ENCODE measurements around the gene DNAH7.
"Not testable (repeated sequence)": the region's sequence is repeated elsewhere in the genome, so short reads cannot be mapped to it uniquely, and the experiment has no call there.

Gene DNAH7

DNA sequence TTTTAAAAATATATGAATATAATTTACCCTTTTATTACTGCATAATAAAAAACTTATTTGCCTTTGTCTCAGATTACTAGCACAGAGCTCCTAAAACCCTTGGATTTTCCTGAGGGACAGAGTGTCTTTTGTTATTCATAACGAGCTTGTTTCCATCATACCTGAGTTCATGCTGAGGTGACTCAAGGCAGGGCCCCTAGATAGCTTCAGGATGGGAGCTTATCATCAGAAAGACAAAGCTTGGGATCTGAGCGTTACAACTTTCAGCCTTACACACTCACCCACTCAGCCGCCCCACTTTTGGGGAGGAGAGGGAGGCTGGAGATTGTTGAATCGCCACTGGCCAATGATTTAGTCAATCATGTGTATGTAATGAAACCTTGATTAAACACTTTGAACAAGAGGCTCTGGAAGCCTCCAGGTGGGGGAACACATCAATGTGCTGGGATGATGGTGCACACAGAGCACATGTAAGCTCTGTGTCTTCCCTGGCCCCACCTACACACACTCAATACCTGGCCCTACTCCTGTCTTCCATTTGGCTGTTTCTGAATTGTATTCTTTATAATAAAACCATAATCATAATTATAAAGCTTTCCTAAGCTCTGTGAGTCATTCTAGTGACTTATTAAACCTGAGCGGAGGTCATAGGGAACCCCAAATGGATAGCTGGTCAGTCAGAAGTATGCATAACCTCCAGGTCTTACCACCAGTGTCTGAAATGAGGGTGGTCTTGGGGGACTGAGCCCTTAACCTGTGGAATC is 28.5 kb upstream of the DNAH7 start:
- no peak overlapping the region for H3K27ac Mint-ChIP-seq
- peaks cover 4% of the 10 kb centered on the region for H3K36me3 Mint-ChIP-seq (ENCODE audit: insufficient read depth)
- ATAC-seq (replicated peaks) (no peak), DNase-seq (no peak)
- H3K9me3 Mint-ChIP-seq, result no peaks in the 10 kb centered on the region
- no peaks in the 10 kb centered on the region for H3K27me3 Mint-ChIP-seq
- H3K4me3 Mint-ChIP-seq, result no peak overlapping the region
- H3K4me1 Mint-ChIP-seq (ENCODE audit: low read depth in 2 of 2), result peaks cover 5 to 11% of the 10 kb centered on the region in 2 donors

DNA sequence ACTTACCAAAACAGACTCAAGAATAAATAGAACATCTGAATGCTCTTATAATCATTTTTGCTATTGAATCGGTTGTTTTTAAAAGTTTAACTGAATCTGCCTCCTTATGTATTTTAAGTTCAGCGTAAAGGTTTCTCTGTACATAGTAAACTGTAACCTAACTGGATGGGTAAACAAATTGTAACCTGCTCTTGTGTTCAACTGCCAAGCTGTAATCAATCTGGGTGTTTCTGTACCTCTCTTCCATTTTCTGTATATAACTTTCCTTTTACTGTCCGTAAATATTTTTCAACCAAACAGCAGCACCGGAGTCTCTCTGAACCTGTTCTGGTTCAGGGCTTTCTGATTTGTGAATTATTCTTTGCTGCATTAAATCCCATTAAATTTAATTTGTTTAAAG is 27.6 kb upstream of the DNAH7 start:
- no peak overlapping the region for H3K4me3 Mint-ChIP-seq
- H3K9me3 Mint-ChIP-seq, result no peaks in the 10 kb centered on the region
- no peak overlapping the region for H3K27ac Mint-ChIP-seq
- H3K27me3 Mint-ChIP-seq, result no peaks in the 10 kb centered on the region
- H3K36me3 Mint-ChIP-seq (ENCODE audit: insufficient read depth), result no peaks in the 10 kb centered on the region
- H3K4me1 Mint-ChIP-seq (ENCODE audit: low read depth in 2 of 2), result peaks cover under 1 to 5% of the 10 kb centered on the region in 2 donors
- ATAC-seq (replicated peaks) (no peak), DNase-seq (no peak)

DNA sequence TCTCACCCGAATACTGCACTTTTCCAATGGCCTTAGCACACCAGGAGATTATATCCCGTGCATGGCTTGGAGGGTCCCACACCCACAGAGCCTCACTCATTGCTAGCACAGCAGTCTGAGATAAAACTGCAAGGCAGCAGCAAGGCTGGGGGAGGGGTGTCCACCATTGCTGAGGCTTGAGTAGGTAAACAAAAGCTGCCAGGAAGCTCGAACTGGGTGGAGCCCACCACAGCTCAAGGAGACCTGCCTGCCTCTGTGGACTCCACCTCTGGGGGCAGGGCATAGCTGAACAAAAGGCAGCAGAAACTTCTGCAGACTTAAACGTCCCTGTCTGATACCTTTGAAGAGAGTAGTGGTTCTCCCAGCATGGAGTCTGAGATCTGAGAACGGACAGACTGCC is 20.8 kb upstream of the DNAH7 start:
- not testable (repeated sequence) for DNase-seq; H3K27ac Mint-ChIP-seq; H3K36me3 Mint-ChIP-seq (ENCODE audit: insufficient read depth); H3K4me3 Mint-ChIP-seq; ATAC-seq (replicated peaks); H3K27me3 Mint-ChIP-seq; H3K9me3 Mint-ChIP-seq
- peaks cover 16 to 18% of the 10 kb centered on the region in 2 donors for H3K4me1 Mint-ChIP-seq (ENCODE audit: low read depth in 2 of 2)

DNA sequence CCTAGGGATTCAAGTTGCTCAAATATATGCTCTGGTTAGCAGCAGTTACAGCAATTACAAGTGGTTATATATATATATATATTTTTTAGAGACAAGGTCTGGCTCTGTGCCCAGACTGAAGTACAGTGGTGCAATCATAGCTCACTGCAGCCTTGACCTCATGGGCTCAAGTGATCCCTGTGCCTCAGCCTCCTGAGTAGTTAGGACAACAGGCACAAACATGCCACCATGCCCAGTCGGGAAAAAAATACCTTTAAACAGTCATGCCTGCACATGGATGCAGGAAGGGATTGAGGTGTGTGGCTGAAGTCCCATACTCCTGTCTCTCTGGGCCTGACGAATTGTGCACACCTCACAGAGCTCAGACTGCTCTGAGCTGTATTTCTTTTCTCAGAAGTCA is 19.6 kb upstream of the DNAH7 start:
- Mint-ChIP-seq H3K36me3 (ENCODE audit: insufficient read depth) (no peaks in the 10 kb centered on the region), H3K4me1 (ENCODE audit: low read depth in 2 of 2) (peaks cover 16 to 18% of the 10 kb centered on the region in 2 donors), H3K4me3 (no peak overlapping the region), H3K27ac (no peak overlapping the region), H3K9me3 (peaks cover 0 to 3% of the 10 kb centered on the region in 2 donors), H3K27me3 (no peaks in the 10 kb centered on the region)
- no peak for DNase-seq
- no peak for ATAC-seq (replicated peaks)

DNA sequence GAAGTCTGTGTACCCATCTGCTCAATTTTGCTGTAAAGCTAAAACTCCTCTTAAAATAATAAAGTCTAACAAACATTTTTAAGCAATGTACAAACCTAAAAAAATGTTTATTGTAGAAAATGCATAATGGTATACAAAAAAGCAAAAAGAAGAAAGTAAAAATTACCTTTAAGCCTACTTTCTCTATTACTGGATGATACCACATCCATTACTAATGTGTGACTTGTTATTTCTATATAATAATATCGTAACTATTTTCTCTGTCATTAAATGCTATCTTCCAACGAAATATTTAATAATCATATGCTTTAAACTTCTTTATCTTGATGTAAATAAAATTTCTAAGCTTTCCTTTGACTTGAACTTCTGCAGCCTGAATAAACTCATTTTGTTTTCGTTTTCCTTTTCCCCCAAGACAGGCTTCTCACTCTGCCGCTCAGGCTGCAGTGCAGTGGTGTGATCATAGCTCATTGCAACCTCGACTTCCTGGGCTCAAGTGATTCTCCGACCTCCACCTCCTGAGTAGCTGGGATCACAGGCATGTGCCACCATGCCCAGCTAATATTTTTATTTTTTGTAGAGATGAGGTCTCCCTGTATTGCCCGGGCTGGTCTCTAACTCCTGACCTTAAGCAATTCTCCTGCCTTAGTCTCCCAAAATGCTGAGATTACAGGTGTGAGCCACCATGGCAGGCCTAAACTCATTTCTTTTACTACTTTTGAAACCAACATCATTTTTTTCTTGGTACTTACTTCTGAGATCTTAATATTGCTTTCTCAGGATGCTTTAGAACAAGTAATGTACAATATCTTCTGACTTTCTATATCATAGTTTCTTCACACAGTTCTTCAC is 18.1 kb upstream of the DNAH7 start:
- ATAC-seq (replicated peaks) (peak; percentile 37), DNase-seq (no peak)
- H3K27ac Mint-ChIP-seq, result peak overlapping the region in 1 of 2 donors; percentile 17
- peaks cover 0 to 3% of the 10 kb centered on the region in 2 donors for H3K9me3 Mint-ChIP-seq
- no peaks in the 10 kb centered on the region for H3K27me3 Mint-ChIP-seq
- H3K4me1 Mint-ChIP-seq (ENCODE audit: low read depth in 2 of 2), result peaks cover 18 to 20% of the 10 kb centered on the region in 2 donors
- H3K36me3 Mint-ChIP-seq (ENCODE audit: insufficient read depth), result no peaks in the 10 kb centered on the region
- peak overlapping the region in 1 of 2 donors; percentile 48 for H3K4me3 Mint-ChIP-seq

DNA sequence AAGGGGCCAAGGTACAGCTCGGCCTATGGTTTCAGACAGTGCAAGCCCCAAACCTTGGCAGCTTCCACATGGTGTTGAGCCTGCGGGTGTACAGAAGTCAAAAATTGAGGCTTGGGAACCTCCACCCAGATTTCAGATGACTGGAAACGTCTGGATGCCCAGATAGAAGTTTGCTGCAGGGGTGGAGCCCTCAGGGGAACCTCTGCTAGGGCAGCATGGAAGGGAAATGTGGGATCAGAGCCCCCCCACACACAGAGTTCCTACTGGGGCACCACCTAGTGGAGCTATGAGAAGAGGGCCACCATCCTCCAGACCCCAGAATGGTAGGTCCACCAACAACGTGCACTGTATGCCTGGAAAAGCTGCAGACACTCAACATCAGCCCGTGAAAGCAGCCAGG is 15.0 kb upstream of the DNAH7 start:
- DNase-seq (no peak), ATAC-seq (replicated peaks) (no peak)
- no peak overlapping the region for H3K4me3 Mint-ChIP-seq
- no peak overlapping the region for H3K27ac Mint-ChIP-seq
- peaks cover 9 to 23% of the 10 kb centered on the region in 2 donors for H3K4me1 Mint-ChIP-seq (ENCODE audit: low read depth in 2 of 2)
- no peaks in the 10 kb centered on the region for H3K9me3 Mint-ChIP-seq
- H3K27me3 Mint-ChIP-seq, result no peaks in the 10 kb centered on the region
- no peaks in the 10 kb centered on the region for H3K36me3 Mint-ChIP-seq (ENCODE audit: insufficient read depth)

DNA sequence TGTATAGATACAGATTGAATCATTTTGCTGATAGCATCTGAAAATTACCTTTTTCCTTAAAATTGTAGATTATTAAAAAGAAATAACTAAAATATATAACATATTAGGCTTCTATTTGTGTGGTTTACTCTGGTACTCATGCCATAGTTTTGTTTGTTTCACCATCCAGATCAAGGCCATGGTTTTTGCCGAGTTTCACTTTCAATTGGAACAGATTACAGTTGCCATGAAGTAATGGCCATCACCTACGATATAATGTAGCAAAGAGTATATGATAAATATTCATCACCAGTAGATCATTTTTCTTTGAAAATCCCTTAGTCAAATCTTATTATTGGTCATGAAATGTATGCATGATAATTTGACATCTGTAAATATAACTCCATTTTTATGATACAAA is 11.9 kb upstream of the DNAH7 start:
- Mint-ChIP-seq H3K27ac (peak overlapping the region; percentile 0 to 73), H3K36me3 (ENCODE audit: insufficient read depth) (no peaks in the 10 kb centered on the region), H3K27me3 (no peaks in the 10 kb centered on the region), H3K4me1 (ENCODE audit: low read depth in 2 of 2) (peaks cover 0 to 14% of the 10 kb centered on the region in 2 donors), H3K9me3 (no peaks in the 10 kb centered on the region), H3K4me3 (peak overlapping the region; percentile 24 to 43)
- peak; percentile 53 for ATAC-seq (replicated peaks)
- DNase-seq, result no peak

DNA sequence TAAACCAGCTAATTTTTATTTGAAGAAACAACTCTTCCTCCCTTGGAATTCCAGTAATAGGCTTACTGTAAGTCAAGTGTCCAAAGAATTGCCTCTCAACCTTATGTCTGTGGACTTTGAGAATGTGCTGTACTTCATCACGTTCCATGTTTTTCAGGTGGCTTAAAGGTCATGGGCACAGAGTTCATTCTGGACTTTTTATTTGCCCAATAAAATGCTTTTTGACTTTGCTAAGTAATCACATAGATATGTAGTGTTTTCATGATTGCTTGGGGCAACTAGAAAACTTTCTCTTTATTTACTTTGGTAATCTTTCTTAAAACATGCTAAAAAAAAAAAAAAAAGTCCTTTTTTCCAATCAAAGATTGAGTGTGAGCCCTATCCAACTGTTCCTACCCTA is 10.4 kb upstream of the DNAH7 start:
- H3K9me3 Mint-ChIP-seq, result no peaks in the 10 kb centered on the region
- H3K27ac Mint-ChIP-seq, result no peak overlapping the region
- no peak overlapping the region for H3K4me3 Mint-ChIP-seq
- H3K4me1 Mint-ChIP-seq (ENCODE audit: low read depth in 2 of 2), result peaks cover 0 to 14% of the 10 kb centered on the region in 2 donors
- H3K27me3 Mint-ChIP-seq, result no peaks in the 10 kb centered on the region
- no peak for DNase-seq
- ATAC-seq (replicated peaks), result no peak
- H3K36me3 Mint-ChIP-seq (ENCODE audit: insufficient read depth), result no peaks in the 10 kb centered on the region

DNA sequence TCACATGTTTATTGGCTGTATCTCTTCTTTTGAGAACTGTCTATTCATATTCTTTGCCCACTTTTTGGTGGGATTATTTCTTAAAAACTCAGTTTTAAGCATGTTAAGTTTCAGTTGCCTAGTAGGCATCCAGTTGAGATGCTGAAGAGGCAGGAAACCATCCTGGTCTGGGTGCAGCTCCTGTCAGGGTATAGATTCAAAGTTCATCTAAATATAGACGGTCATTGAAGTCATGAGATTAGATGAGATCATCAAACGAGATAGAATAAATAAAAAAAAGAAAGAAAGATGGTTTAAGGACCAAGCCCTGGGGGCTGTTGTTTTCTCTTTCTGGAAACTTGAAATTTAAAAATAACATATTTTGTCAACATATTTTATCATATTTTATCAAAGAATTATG is 9.2 kb upstream of the DNAH7 start:
- no peaks in the 10 kb centered on the region for H3K36me3 Mint-ChIP-seq (ENCODE audit: insufficient read depth)
- DNase-seq (no peak), ATAC-seq (replicated peaks) (no peak)
- no peaks in the 10 kb centered on the region for H3K27me3 Mint-ChIP-seq
- no peak overlapping the region for H3K4me3 Mint-ChIP-seq
- no peaks in the 10 kb centered on the region for H3K9me3 Mint-ChIP-seq
- H3K4me1 Mint-ChIP-seq (ENCODE audit: low read depth in 2 of 2), result peaks cover 0 to 14% of the 10 kb centered on the region in 2 donors
- H3K27ac Mint-ChIP-seq, result no peak overlapping the region

DNA sequence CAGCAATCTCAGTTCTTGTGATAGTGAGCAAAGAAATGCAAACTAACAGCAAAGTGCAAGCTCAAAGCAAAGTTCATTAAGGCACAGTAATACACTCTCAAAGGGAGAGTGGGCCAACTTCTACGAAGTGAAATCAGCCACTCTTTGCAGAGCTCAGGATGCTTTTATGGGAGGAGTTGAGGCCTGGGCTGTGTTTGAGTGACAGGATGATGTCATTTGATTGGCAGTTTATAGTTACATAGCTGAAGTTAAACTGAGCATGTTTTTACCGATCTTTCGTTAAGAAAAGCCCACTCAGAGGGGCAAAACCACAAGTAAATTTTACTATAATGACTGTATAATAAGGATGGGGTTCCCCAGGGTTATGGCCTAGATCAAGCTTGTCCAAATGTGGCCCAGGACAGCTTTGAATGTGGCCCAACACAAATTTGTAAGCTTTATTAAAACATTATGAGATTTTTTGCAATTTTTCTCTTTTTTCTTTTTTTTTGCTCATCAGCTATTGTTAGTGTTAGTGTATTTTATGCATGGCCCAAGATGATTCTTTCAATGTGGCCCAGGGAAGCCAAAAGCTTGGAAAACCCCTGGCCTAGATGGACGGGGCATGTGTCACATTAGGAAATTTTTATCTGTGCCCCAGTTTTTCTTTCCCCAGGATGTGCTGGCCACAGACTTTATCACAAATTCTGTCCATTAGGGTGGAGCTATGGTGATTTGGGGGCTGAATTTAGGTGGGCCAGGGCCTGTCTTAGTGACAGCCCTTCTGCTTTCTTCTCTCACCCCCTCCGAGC is 8.3 kb upstream of the DNAH7 start:
- ATAC-seq (replicated peaks), result no peak
- H3K4me3 Mint-ChIP-seq, result no peak overlapping the region
- no peaks in the 10 kb centered on the region for H3K9me3 Mint-ChIP-seq

DNA sequence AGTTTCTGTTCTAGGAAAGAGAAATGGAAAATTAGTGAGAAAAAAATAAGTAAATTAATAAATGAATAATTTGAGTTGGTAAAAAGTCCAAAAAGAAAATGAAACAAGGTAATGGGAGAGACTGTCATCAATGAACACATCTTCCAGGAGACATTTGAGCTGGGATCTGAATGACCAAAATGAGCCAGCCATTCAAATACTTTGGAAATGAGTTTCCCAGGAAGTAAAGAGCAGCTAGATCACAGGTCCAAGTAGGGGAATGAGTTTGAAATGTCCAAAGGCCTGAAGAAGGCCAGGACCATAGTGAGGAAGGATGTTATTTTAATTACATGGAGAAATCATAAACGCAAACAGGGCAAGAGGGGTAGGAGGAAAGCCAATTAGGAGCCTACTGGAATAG is 6.6 kb upstream of the DNAH7 start:
- H3K36me3 Mint-ChIP-seq (ENCODE audit: insufficient read depth), result no peaks in the 10 kb centered on the region
- no peak overlapping the region for H3K4me3 Mint-ChIP-seq
- ATAC-seq (replicated peaks) (no peak), DNase-seq (no peak)
- peaks cover 0 to 9% of the 10 kb centered on the region in 2 donors for H3K4me1 Mint-ChIP-seq (ENCODE audit: low read depth in 2 of 2)
- H3K9me3 Mint-ChIP-seq, result no peaks in the 10 kb centered on the region
- no peaks in the 10 kb centered on the region for H3K27me3 Mint-ChIP-seq
- H3K27ac Mint-ChIP-seq, result no peak overlapping the region

More for the DNA sequence above, 8.3 kb upstream of the DNAH7 start:
- Mint-ChIP-seq H3K27ac (no peak overlapping the region), H3K36me3 (ENCODE audit: insufficient read depth) (no peaks in the 10 kb centered on the region), H3K27me3 (no peaks in the 10 kb centered on the region), H3K4me1 (ENCODE audit: low read depth in 2 of 2) (peaks cover 0 to 11% of the 10 kb centered on the region in 2 donors)
- no peak for DNase-seq

DNA sequence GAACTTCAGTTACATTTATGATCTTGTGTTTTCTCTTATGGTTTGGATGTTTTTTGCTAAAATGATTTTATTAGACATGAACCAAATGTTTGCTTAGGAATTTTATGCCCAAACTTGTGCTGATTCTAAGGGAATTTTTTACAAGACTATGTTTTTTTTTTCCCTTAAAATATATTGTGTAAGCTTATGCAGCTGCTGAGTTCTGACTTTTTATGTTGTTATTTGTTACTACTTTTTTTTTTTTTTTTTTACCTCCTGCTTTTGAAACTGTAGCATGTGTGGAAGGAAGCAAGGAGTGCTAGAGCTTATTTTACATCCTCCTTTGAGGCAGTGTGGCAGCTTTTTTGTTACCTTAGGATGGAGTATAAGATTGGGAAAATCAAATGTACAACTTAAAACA is 6.0 kb upstream of the DNAH7 start:
- Mint-ChIP-seq H3K4me1 (ENCODE audit: low read depth in 2 of 2) (peaks cover 0 to 4% of the 10 kb centered on the region in 2 donors), H3K27me3 (no peaks in the 10 kb centered on the region), H3K9me3 (no peaks in the 10 kb centered on the region), H3K4me3 (no peak overlapping the region), H3K27ac (no peak overlapping the region), H3K36me3 (ENCODE audit: insufficient read depth) (no peaks in the 10 kb centered on the region)
- ATAC-seq (replicated peaks), result no peak
- no peak for DNase-seq

DNA sequence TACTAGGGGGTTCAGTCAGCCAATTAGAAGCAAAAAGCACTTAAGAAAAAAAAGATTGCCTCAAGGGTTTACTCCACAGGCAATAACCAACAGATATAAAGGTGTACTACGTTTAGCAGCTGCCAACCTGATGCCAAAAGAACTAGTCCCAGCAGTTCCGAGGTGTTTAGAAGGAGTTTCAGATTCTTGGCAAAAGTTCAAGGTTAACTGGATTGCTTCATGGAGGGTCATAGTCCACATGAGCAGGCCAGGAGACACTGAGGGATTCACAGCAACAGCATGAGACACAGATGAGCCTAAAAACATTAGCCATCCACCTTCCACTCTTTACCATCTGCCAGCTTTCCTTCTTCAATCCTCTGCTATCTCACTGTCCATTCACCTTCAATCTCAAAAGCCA is 4.9 kb upstream of the DNAH7 start:
- no peak overlapping the region for H3K27ac Mint-ChIP-seq

More for the DNA sequence above, 4.9 kb upstream of the DNAH7 start:
- H3K9me3 Mint-ChIP-seq, result no peaks in the 10 kb centered on the region
- H3K4me1 Mint-ChIP-seq (ENCODE audit: low read depth in 2 of 2), result peaks cover 3 to 5% of the 10 kb centered on the region in 2 donors
- DNase-seq (no peak), ATAC-seq (replicated peaks) (no peak)
- no peak overlapping the region for H3K4me3 Mint-ChIP-seq
- H3K27me3 Mint-ChIP-seq, result no peaks in the 10 kb centered on the region
- H3K36me3 Mint-ChIP-seq (ENCODE audit: insufficient read depth), result peaks cover 6% of the 10 kb centered on the region
